RPMI7951 (cell line): ENCODE data around the gene EPS15. TPM values are rescaled to one million over a fixed set of nuclear protein-coding genes. Genes with fewer than 3 reads are reported as not detected.
A peak's percentile ranks its signal among the peaks of the same experiment; 100 is the strongest.
"Not testable (repeated sequence)": the region's sequence is repeated elsewhere in the genome, so short reads cannot be mapped to it uniquely, and the experiment has no call there.

Experiments
- DNase-seq: peaks from one replicate; pipeline ENCODE4 v3.0.0-alpha.2; 2012; ENCODE audit warnings: low read depth
- total RNA-seq: library from RNA; depleted of rRNA; stranded (reverse); fragments of >200 nt; shearing (Covaris generic); gene quantifications from 2 replicates; pipeline ENCODE4 v1.2.3, GENCODE V29; 2014

Gene EPS15
- total RNA-seq, 1 experiment from 2014 or later = 33.4 TPM

GRCh38 chr1:51336711-51337110, 182.4 kb downstream of the EPS15 start:
- no peak for DNase-seq

- no peak for DNase-seq
Measured at GRCh38 chr1:51336004-51336403, 183.1 kb downstream of the EPS15 start.

- DNase-seq = peak; percentile 77
Measured at GRCh38 chr1:51331206-51332100, 187.6 kb downstream of the EPS15 start.

- DNase-seq = no peak
Measured at GRCh38 chr1:51330331-51331201, 188.5 kb downstream of the EPS15 start, which contains the start of gene TTC39A. TTC39A (minus strand) TSS chr1:51330562; CDS start chr1:51330477, 85 bp downstream.

- no peak for DNase-seq
Measured at GRCh38 chr1:51329443-51330325, 189.4 kb downstream of the EPS15 start.

- no peak for DNase-seq
Measured at GRCh38 chr1:51328926-51329325, 190.1 kb downstream of the EPS15 start.

- DNase-seq = no peak
Measured at GRCh38 chr1:51328279-51328678, 190.8 kb downstream of the EPS15 start.

- no peak for DNase-seq
Measured at GRCh38 chr1:51327386-51327785, 191.7 kb downstream of the EPS15 start.

GRCh38 chr1:51326839-51327238, 192.2 kb downstream of the EPS15 start:
- DNase-seq = no peak

- DNase-seq = no peak
Measured at GRCh38 chr1:51325878-51326755, 192.9 kb downstream of the EPS15 start.

GRCh38 chr1:51325391-51325790, 193.7 kb downstream of the EPS15 start:
- no peak for DNase-seq

- DNase-seq = not testable (repeated sequence)
Measured at GRCh38 chr1:51325011-51325385, 194.1 kb downstream of the EPS15 start.

- no peak for DNase-seq
Measured at GRCh38 chr1:51324251-51325010, 194.6 kb downstream of the EPS15 start.

- no peak for DNase-seq
Measured at GRCh38 chr1:51323778-51324177, 195.3 kb downstream of the EPS15 start.

GRCh38 chr1:51322417-51323101, 196.5 kb downstream of the EPS15 start:
- no peak for DNase-seq

GRCh38 chr1:51321924-51322280, 197.2 kb downstream of the EPS15 start:
- no peak for DNase-seq

GRCh38 chr1:51320967-51321923, 197.8 kb downstream of the EPS15 start:
- DNase-seq = no peak

GRCh38 chr1:51317798-51318197, 201.3 kb downstream of the EPS15 start:
- DNase-seq = no peak
